Measurements from ENCODE around the gene DGCR2. TPM values are rescaled to one million over a fixed set of nuclear protein-coding genes. Genes with fewer than 3 reads are reported as not detected.

DGCR2 gene
- total and polyA plus RNA-seq, 2 of the 4 experiments (the other 2 are of a cell fraction): 17.2 to 35.4 TPM

DNA sequence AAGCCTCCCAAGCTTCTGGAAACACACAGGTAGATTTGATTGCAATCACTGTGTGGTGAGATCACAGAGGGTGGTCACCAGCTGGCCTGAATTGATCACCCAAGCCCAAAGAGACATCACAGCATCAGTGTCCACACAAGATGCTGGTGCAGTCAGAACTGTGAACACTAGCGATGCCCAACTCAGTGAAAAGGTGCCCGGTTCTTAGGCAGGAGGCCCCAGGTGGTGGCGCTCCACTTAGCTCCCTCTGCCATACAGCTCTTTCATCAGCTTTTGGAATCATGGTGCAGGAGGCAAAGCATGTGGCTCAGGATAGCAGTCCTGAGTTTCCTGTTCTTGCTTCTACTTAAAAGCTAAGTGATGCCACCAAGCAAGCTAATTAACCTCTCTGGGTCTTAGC, 11.1 kb downstream of the DGCR2 start:
- no peak overlapping the region for H3K9ac ChIP-seq (ENCODE audit: low read depth, low read length)
- intact Hi-C loops (cut with micrococcal nuclease): no loop called here
- peaks cover 12% of the 10 kb centered on the region for H3K4me1 ChIP-seq (ENCODE audit: control insufficient read depth, insufficient read depth, low read length)
- no peak for DNase-seq
- peaks cover 34% of the 10 kb centered on the region for H3K9me1 ChIP-seq (ENCODE audit: insufficient read depth, low read length)
- H3K14ac ChIP-seq (replicated peaks; ENCODE audit: low read depth, low read length): no peak overlapping the region
- no peak overlapping the region for H4K91ac ChIP-seq (ENCODE audit: insufficient read depth, low read depth, low read length)
- ATAC-seq (ENCODE audit: low read depth): no peak
- no peak overlapping the region for H3K27ac ChIP-seq (ENCODE audit: insufficient read depth, low read length)
- 100% methylated on average over 2 of the region's 3 CpGs; no CpG with 5 or more reads in 1 of the 2 experiments for WGBS, 2 experiments (ENCODE audit: extremely low coverage in 2 of 2, insufficient read length in 1 of 2)
- H2AK9ac ChIP-seq (replicated peaks; ENCODE audit: low read depth, low read length, poor library complexity): no peak overlapping the region
- TF ChIP-seq RFX5 (IDR thresholded peaks at IDR 0.05; ENCODE audit: low read depth, low read length) (no peak), MXI1 (IDR thresholded peaks at IDR 0.05; ENCODE audit: borderline replicate concordance, low read depth, low read length) (no peak), POLR2A (IDR thresholded peaks at IDR 0.05; ENCODE audit: low read depth, low read length) (no peak), CEBPB (IDR thresholded peaks at IDR 0.05; ENCODE audit: low read depth, low read length) (no peak), RCOR1 (IDR thresholded peaks at IDR 0.05; ENCODE audit: insufficient replicate concordance, low read length) (no peak), MAFK (IDR thresholded peaks at IDR 0.05; ENCODE audit: low read depth, low read length) (no peak), BHLHE40 (IDR thresholded peaks at IDR 0.05; ENCODE audit: low read depth, low read length) (no peak), FOS (IDR thresholded peaks at IDR 0.05; ENCODE audit: low read depth, low read length) (no peak)
- TF ChIP-seq, protein P1, sequence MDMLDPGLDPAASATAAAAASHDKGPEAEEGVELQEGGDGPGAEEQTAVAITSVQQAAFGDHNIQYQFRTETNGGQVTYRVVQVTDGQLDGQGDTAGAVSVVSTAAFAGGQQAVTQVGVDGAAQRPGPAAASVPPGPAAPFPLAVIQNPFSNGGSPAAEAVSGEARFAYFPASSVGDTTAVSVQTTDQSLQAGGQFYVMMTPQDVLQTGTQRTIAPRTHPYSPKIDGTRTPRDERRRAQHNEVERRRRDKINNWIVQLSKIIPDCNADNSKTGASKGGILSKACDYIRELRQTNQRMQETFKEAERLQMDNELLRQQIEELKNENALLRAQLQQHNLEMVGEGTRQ (IDR thresholded peaks at IDR 0.05; ENCODE audit: low read depth, low read length): no peak
- TF ChIP-seq, protein P2, sequence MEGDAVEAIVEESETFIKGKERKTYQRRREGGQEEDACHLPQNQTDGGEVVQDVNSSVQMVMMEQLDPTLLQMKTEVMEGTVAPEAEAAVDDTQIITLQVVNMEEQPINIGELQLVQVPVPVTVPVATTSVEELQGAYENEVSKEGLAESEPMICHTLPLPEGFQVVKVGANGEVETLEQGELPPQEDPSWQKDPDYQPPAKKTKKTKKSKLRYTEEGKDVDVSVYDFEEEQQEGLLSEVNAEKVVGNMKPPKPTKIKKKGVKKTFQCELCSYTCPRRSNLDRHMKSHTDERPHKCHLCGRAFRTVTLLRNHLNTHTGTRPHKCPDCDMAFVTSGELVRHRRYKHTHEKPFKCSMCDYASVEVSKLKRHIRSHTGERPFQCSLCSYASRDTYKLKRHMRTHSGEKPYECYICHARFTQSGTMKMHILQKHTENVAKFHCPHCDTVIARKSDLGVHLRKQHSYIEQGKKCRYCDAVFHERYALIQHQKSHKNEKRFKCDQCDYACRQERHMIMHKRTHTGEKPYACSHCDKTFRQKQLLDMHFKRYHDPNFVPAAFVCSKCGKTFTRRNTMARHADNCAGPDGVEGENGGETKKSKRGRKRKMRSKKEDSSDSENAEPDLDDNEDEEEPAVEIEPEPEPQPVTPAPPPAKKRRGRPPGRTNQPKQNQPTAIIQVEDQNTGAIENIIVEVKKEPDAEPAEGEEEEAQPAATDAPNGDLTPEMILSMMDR (conservative IDR thresholded peaks at IDR 0.05; ENCODE audit: low read depth, low read length): no peak
- TF ChIP-seq, protein P3, sequence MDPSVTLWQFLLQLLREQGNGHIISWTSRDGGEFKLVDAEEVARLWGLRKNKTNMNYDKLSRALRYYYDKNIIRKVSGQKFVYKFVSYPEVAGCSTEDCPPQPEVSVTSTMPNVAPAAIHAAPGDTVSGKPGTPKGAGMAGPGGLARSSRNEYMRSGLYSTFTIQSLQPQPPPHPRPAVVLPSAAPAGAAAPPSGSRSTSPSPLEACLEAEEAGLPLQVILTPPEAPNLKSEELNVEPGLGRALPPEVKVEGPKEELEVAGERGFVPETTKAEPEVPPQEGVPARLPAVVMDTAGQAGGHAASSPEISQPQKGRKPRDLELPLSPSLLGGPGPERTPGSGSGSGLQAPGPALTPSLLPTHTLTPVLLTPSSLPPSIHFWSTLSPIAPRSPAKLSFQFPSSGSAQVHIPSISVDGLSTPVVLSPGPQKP (IDR thresholded peaks at IDR 0.05; ENCODE audit: borderline replicate concordance, low read depth, low read length): no peak
- no peak overlapping the region for H2BK5ac ChIP-seq (ENCODE audit: low read depth, low read length, poor library complexity, severe bottlenecking)
- H3K79me1 ChIP-seq (ENCODE audit: low read depth in 1 of 2, low read length in 2 of 2): peaks cover 29 to 81% of the 10 kb centered on the region in 2 experiments
- H3K4me2 ChIP-seq (ENCODE audit: low read depth, low read length): no peak overlapping the region
- no peak overlapping the region for H2BK20ac ChIP-seq (ENCODE audit: low read depth, low read length)
- ChIA-PET CTCF (no interaction called here), POLR2A (ENCODE audit: unreplicated experiment) (no interaction called here)
- no peak overlapping the region for H2BK15ac ChIP-seq (ENCODE audit: low read depth, low read length)
- BruUV-seq (replicated peaks): no TSS peak
- H2BK120ac ChIP-seq (ENCODE audit: low read depth, low read length): no peak overlapping the region
- H2AK5ac ChIP-seq (ENCODE audit: low read depth, low read length): no peak overlapping the region
- no peak overlapping the region for H2AFZ ChIP-seq (replicated peaks; ENCODE audit: low read length, poor library complexity)
- H4K5ac ChIP-seq (ENCODE audit: low read depth, low read length): no peak overlapping the region
- H4K20me1 ChIP-seq (ENCODE audit: insufficient read depth, low read length): peaks cover 85% of the 10 kb centered on the region
- no peaks in the 10 kb centered on the region for H3K9me3 ChIP-seq (ENCODE audit: control insufficient read depth, insufficient read depth, low read length)
- H3K36me3 ChIP-seq (ENCODE audit: control insufficient read depth, insufficient read depth, low read length): no peaks in the 10 kb centered on the region
- H3K27me3 ChIP-seq (ENCODE audit: control insufficient read depth, insufficient read depth, low read length): no peaks in the 10 kb centered on the region
- H3K4me3 ChIP-seq (ENCODE audit: insufficient read depth, low read depth, low read length): no peak overlapping the region
- no peak overlapping the region for H4K8ac ChIP-seq (ENCODE audit: low read depth in 2 of 2, low read length in 2 of 2)
- H3K23ac ChIP-seq (ENCODE audit: low read depth, low read length): no peak overlapping the region
- in situ Hi-C loops (cut with MboI; ENCODE audit: low sequenced_read_pairs): no loop called here
- dilution Hi-C loops (cut with HindIII; ENCODE audit: low sequenced_read_pairs, unreplicated experiment): no loop called here
- H3K4ac ChIP-seq (ENCODE audit: low read depth, low read length): no peak overlapping the region
- H3K56ac ChIP-seq (ENCODE audit: extremely low read depth, insufficient read depth, low read length): no peak overlapping the region
- H3K18ac ChIP-seq (ENCODE audit: low read depth, low read length): no peak overlapping the region

Measured in IMR-90 (cell line).